Measurements from ENCODE around the gene AFAP1. TPM values are rescaled to one million over a fixed set of nuclear protein-coding genes. Genes with fewer than 3 reads are reported as not detected.

Gene AFAP1
- total RNA-seq, 1 donor from 2014 or later, result 6.8 TPM

GRCh38 chr4:7956270-7956808, 16.7 kb upstream of the AFAP1 start:
- Histone ChIP-seq H3K36me3 (ENCODE audit: control insufficient read depth, insufficient read depth, low read length) (no peaks in the 10 kb centered on the region), H3K4me3 (ENCODE audit: low read depth, low read length) (no peak overlapping the region), H3K27me3 (ENCODE audit: control insufficient read depth, insufficient read depth, low read length) (no peaks in the 10 kb centered on the region)
- FAIRE-seq (no peak), DNase-seq (ENCODE audit: low read depth) (peak; percentile 51)
- TF ChIP-seq CTCF (IDR thresholded peaks at IDR 0.05; ENCODE audit: insufficient read depth, low read length, severe bottlenecking), result no peak

- Histone ChIP-seq H3K27me3 (ENCODE audit: control insufficient read depth, insufficient read depth, low read length) (no peaks in the 10 kb centered on the region), H3K36me3 (ENCODE audit: control insufficient read depth, insufficient read depth, low read length) (no peaks in the 10 kb centered on the region), H3K4me3 (ENCODE audit: low read depth, low read length) (no peak overlapping the region)
- DNase-seq (ENCODE audit: low read depth) (no peak), FAIRE-seq (no peak)
- TF ChIP-seq CTCF (IDR thresholded peaks at IDR 0.05; ENCODE audit: insufficient read depth, low read length, severe bottlenecking), result no peak
Observed at GRCh38 chr4:7955393-7955792, 15.7 kb upstream of the AFAP1 start.

GRCh38 chr4:7952615-7953014, 13.0 kb upstream of the AFAP1 start:
- DNase-seq (ENCODE audit: low read depth) (no peak), FAIRE-seq (no peak)
- H3K27me3 ChIP-seq (ENCODE audit: control insufficient read depth, insufficient read depth, low read length), result peaks cover 4% of the 10 kb centered on the region
- no peak for TF ChIP-seq CTCF (IDR thresholded peaks at IDR 0.05; ENCODE audit: insufficient read depth, low read length, severe bottlenecking)
- H3K36me3 ChIP-seq (ENCODE audit: control insufficient read depth, insufficient read depth, low read length), result no peaks in the 10 kb centered on the region
- H3K4me3 ChIP-seq (ENCODE audit: low read depth, low read length), result no peak overlapping the region

- no peak for TF ChIP-seq CTCF (IDR thresholded peaks at IDR 0.05; ENCODE audit: insufficient read depth, low read length, severe bottlenecking)
- no peak for DNase-seq (ENCODE audit: low read depth)
- no peak overlapping the region for H3K4me3 ChIP-seq (ENCODE audit: low read depth, low read length)
- no peaks in the 10 kb centered on the region for H3K36me3 ChIP-seq (ENCODE audit: control insufficient read depth, insufficient read depth, low read length)
- H3K27me3 ChIP-seq (ENCODE audit: control insufficient read depth, insufficient read depth, low read length), result peaks cover 4% of the 10 kb centered on the region
- FAIRE-seq, result no peak
Observed at GRCh38 chr4:7950301-7951092, 10.8 kb upstream of the AFAP1 start.

- Histone ChIP-seq H3K27me3 (ENCODE audit: control insufficient read depth, insufficient read depth, low read length) (peaks cover 4% of the 10 kb centered on the region), H3K36me3 (ENCODE audit: control insufficient read depth, insufficient read depth, low read length) (no peaks in the 10 kb centered on the region), H3K4me3 (ENCODE audit: low read depth, low read length) (no peak overlapping the region)
- FAIRE-seq, result no peak
- no peak for DNase-seq (ENCODE audit: low read depth)
- TF ChIP-seq CTCF (IDR thresholded peaks at IDR 0.05; ENCODE audit: insufficient read depth, low read length, severe bottlenecking), result no peak
Observed at GRCh38 chr4:7949759-7950158, 10.1 kb upstream of the AFAP1 start.

Measured in bronchial epithelial cell (primary cell).